WTC11 (cell line): Measurements from ENCODE around the gene KCTD16. TPM values are rescaled to one million over a fixed set of nuclear protein-coding genes. Genes with fewer than 3 reads are reported as not detected.
A peak's percentile ranks its signal among the peaks of the same experiment; 100 is the strongest.

Experiments
- ATAC-seq: fragments of 200-7000 bp; cut with Tn5 transposase; 2 replicates; pipeline ENCODE4 v1.10.0; 2021; ENCODE audit warnings: mild to moderate bottlenecking, moderate library complexity
- CTCF ChIA-PET: fragments of 300-600 bp; sonication (Branson Sonifier 250); formaldehyde crosslinking; loops from one replicate; lab custom pipeline; 2021; ENCODE audit warnings: antibody characterized with exemption; lab: Charles Lee
- POLR2A ChIA-PET: fragments of 350-600 bp; sonication (Branson Sonifier 250); formaldehyde crosslinking; loops from one replicate; lab custom pipeline; 2021; ENCODE audit warnings: antibody characterized with exemption; lab: Charles Lee
- DNase-seq: peaks from one replicate; pipeline ENCODE4 v3.0.0; 2021; ENCODE audit warnings: low spot score
- H3K27ac Mint-ChIP-seq: 2 replicates; pipeline ENCODE4 v1.8.0; 2021; ENCODE audit warnings: mixed read lengths
- H3K27me3 Mint-ChIP-seq: 2 replicates; pipeline ENCODE4 v1.8.0; 2021; ENCODE audit warnings: low read depth, mild to moderate bottlenecking, moderate library complexity, mixed read lengths
- H3K36me3 Mint-ChIP-seq: 2 replicates; pipeline ENCODE4 v1.8.0; 2021; ENCODE audit warnings: mixed read lengths
- H3K4me1 Mint-ChIP-seq: 2 replicates; pipeline ENCODE4 v1.8.0; 2022; ENCODE audit warnings: mixed read lengths
- H3K4me3 Mint-ChIP-seq: 2 replicates; pipeline ENCODE4 v1.8.0; 2021; ENCODE audit warnings: mild to moderate bottlenecking, moderate library complexity, mixed read lengths
- H3K9me3 Mint-ChIP-seq: 2 replicates; pipeline ENCODE4 v1.8.0; 2021; ENCODE audit warnings: mixed read lengths
- CBFB ChIP-seq: sonication (generic); formaldehyde crosslinking; IDR thresholded peaks from 2 replicates; pipeline ENCODE4 v1.8.1; 2022; ENCODE audit warnings: mild to moderate bottlenecking, low read depth, missing genetic modification reagents
- GABPB1 ChIP-seq: sonication (generic); formaldehyde crosslinking; IDR thresholded peaks from 2 replicates; pipeline ENCODE4 v1.8.1; 2023; ENCODE audit warnings: mild to moderate bottlenecking, missing genetic modification reagents
- IRF2 ChIP-seq: sonication (generic); formaldehyde crosslinking; IDR thresholded peaks from 2 replicates; pipeline ENCODE4 v1.8.0; 2022; ENCODE audit warnings: low read depth, missing genetic modification reagents, borderline replicate concordance
- NR1H2 ChIP-seq: sonication (generic); formaldehyde crosslinking; IDR thresholded peaks from 2 replicates; pipeline ENCODE4 v1.9.0; 2021; ENCODE audit warnings: mild to moderate bottlenecking, moderate library complexity, missing genetic modification reagents
- NR3C1 ChIP-seq: sonication (generic); formaldehyde crosslinking; conservative IDR thresholded peaks from 2 replicates; pipeline ENCODE4 v1.8.1; 2023; ENCODE audit warnings: low read depth, mild to moderate bottlenecking, missing genetic modification reagents
- OVOL2 ChIP-seq: fragments of 250-450 bp; sonication (Bioruptor Pico); IDR thresholded peaks from 2 replicates; pipeline ENCODE4 v1.9.0; 2021; ENCODE audit warnings: mild to moderate bottlenecking, borderline replicate concordance
- PRRX2 ChIP-seq: fragments of 250-450 bp; sonication (Bioruptor Pico); IDR thresholded peaks from 2 replicates; pipeline ENCODE4 v1.8.0; 2021; ENCODE audit warnings: mild to moderate bottlenecking
- SMAD3 ChIP-seq: sonication (generic); formaldehyde crosslinking; IDR thresholded peaks from 2 replicates; pipeline ENCODE4 v1.8.0; 2022; ENCODE audit warnings: missing genetic modification reagents, mild to moderate bottlenecking, borderline replicate concordance
- ZNF317 ChIP-seq: sonication (generic); formaldehyde crosslinking; IDR thresholded peaks from 2 replicates; pipeline ENCODE4 v1.8.1; 2023; ENCODE audit warnings: low read depth, mild to moderate bottlenecking, moderate library complexity, missing genetic modification reagents, borderline replicate concordance
- ZNF416 ChIP-seq: fragments of 250-450 bp; sonication (Bioruptor Pico); IDR thresholded peaks from 2 replicates; pipeline ENCODE4 v1.9.0; 2021; ENCODE audit warnings: mild to moderate bottlenecking, inconsistent platforms
- total RNA-seq: library from RNA; stranded (reverse); gene quantifications from 3 replicates; pipeline ENCODE4 v1.2.3, GENCODE V29; 2021
- TF ChIP-seq, protein P1 (sequence below): fragments of 200-600 bp; IDR thresholded peaks from 2 replicates; pipeline ENCODE4 v1.8.0; 2022; ENCODE audit warnings: antibody characterized with exemption
- TF ChIP-seq, protein P2 (sequence below): sonication (generic); formaldehyde crosslinking; IDR thresholded peaks from 2 replicates; pipeline ENCODE4 v1.8.0; 2022; ENCODE audit warnings: mild to moderate bottlenecking, missing genetic modification reagents
- TF ChIP-seq, protein P3 (sequence below): sonication (generic); formaldehyde crosslinking; IDR thresholded peaks from 2 replicates; pipeline ENCODE4 v1.8.1; 2023; ENCODE audit warnings: mild to moderate bottlenecking, missing genetic modification reagents, borderline replicate concordance
- TF ChIP-seq, protein P4 (sequence below): fragments of 250-450 bp; sonication (Bioruptor Pico); IDR thresholded peaks from 2 replicates; pipeline ENCODE4 v1.9.0; 2021; ENCODE audit warnings: mild to moderate bottlenecking
- TF ChIP-seq, protein P5 (sequence below): sonication (generic); formaldehyde crosslinking; IDR thresholded peaks from 2 replicates; pipeline ENCODE4 v1.8.0; 2022; ENCODE audit warnings: mild to moderate bottlenecking, missing genetic modification reagents

Gene KCTD16
- total RNA-seq, 1 experiment from 2014 or later, result 0.20 TPM

DNA sequence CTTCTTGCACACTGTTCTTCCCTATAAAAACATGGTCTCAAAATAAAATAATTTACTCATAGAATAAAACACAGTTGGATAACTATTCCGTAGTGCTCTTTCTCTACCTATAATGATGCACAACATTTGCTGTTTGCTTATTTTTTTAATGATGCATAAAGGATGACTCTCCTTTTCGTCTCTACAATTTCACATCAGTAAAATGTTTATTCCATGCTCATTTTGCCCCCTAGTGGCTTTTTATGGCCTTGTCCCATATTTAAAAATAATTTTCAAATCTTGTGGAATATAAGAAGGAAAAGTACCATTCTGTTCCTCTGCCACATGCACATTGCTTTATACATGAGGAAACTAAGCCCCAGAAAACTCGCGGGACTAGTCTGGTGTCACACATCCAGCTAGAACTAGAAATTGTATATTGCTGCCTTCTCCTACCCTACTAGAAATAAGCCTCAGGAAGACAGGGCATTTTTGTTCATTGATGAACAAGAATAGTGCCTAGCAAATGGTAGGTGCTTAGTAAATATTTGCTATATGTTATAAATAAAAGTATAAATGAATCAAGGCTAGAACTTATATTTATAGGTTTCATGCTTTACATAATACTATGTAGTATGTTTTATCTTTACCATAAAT is 12.7 kb downstream of the KCTD16 start:
- TF ChIP-seq, protein P1, sequence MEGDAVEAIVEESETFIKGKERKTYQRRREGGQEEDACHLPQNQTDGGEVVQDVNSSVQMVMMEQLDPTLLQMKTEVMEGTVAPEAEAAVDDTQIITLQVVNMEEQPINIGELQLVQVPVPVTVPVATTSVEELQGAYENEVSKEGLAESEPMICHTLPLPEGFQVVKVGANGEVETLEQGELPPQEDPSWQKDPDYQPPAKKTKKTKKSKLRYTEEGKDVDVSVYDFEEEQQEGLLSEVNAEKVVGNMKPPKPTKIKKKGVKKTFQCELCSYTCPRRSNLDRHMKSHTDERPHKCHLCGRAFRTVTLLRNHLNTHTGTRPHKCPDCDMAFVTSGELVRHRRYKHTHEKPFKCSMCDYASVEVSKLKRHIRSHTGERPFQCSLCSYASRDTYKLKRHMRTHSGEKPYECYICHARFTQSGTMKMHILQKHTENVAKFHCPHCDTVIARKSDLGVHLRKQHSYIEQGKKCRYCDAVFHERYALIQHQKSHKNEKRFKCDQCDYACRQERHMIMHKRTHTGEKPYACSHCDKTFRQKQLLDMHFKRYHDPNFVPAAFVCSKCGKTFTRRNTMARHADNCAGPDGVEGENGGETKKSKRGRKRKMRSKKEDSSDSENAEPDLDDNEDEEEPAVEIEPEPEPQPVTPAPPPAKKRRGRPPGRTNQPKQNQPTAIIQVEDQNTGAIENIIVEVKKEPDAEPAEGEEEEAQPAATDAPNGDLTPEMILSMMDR, result peak; percentile 29; the same call in 1 of the 2 replicates
- TF ChIP-seq PRRX2 (CRISPR knock-in tag) (no peak), ZNF317 (CRISPR knock-in tag) (no peak), IRF2 (CRISPR knock-in tag) (no peak), SMAD3 (CRISPR knock-in tag) (no peak)
- ChIA-PET CTCF (no interaction called here), POLR2A (no interaction called here)
- ATAC-seq, result no peak
- Mint-ChIP-seq H3K4me1 (no peaks in the 10 kb centered on the region), H3K27ac (no peak overlapping the region), H3K36me3 (no peaks in the 10 kb centered on the region), H3K9me3 (peaks cover 14% of the 10 kb centered on the region), H3K4me3 (no peak overlapping the region), H3K27me3 (no peaks in the 10 kb centered on the region; the same call in 1 of the 2 replicates)
- no peak for DNase-seq

DNA sequence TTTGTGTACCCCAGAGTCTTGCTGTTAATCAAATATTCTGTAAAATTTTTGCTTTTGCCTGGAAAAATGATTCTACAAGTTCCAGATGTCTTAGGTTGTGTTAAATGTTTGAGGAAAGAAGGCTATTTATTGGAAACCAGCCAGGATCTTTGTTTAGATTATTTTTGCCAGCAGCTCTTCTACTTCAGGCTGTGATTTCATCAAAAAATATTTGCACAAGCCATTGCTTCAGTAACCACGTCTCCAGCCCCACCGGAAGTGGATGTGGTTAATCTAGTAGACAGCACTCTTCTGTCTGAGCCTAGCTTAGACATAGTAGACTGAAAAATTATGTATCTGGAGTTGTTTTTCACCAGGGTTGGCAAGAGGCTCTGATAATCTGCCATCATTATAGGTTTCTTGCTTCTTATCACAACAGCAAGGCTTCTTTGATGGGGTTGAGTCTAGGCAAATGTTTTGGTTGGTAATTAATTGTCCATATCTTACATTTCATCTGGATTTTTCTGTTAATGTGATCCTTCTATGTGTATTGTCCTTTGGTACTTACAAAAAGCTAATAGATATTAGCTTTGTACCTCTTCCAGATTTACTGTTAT is 17.1 kb downstream of the KCTD16 start:
- DNase-seq (no peak), ATAC-seq (no peak)
- Mint-ChIP-seq H3K4me1 (no peaks in the 10 kb centered on the region), H3K36me3 (no peaks in the 10 kb centered on the region), H3K27ac (no peak overlapping the region), H3K27me3 (no peaks in the 10 kb centered on the region; the same call in 1 of the 2 replicates), H3K4me3 (no peak overlapping the region), H3K9me3 (no peaks in the 10 kb centered on the region)
- ChIA-PET CTCF (no interaction called here), POLR2A (no interaction called here)
- TF ChIP-seq, protein P2, sequence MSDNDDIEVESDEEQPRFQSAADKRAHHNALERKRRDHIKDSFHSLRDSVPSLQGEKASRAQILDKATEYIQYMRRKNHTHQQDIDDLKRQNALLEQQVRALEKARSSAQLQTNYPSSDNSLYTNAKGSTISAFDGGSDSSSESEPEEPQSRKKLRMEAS (CRISPR knock-in tag), result no peak
- TF ChIP-seq CBFB (CRISPR knock-in tag) (no peak), OVOL2 (CRISPR knock-in tag) (no peak), IRF2 (CRISPR knock-in tag) (no peak), NR3C1 (CRISPR knock-in tag) (no peak), GABPB1 (CRISPR knock-in tag) (no peak), ZNF416 (no peak), NR1H2 (no peak)
- TF ChIP-seq, protein P3, sequence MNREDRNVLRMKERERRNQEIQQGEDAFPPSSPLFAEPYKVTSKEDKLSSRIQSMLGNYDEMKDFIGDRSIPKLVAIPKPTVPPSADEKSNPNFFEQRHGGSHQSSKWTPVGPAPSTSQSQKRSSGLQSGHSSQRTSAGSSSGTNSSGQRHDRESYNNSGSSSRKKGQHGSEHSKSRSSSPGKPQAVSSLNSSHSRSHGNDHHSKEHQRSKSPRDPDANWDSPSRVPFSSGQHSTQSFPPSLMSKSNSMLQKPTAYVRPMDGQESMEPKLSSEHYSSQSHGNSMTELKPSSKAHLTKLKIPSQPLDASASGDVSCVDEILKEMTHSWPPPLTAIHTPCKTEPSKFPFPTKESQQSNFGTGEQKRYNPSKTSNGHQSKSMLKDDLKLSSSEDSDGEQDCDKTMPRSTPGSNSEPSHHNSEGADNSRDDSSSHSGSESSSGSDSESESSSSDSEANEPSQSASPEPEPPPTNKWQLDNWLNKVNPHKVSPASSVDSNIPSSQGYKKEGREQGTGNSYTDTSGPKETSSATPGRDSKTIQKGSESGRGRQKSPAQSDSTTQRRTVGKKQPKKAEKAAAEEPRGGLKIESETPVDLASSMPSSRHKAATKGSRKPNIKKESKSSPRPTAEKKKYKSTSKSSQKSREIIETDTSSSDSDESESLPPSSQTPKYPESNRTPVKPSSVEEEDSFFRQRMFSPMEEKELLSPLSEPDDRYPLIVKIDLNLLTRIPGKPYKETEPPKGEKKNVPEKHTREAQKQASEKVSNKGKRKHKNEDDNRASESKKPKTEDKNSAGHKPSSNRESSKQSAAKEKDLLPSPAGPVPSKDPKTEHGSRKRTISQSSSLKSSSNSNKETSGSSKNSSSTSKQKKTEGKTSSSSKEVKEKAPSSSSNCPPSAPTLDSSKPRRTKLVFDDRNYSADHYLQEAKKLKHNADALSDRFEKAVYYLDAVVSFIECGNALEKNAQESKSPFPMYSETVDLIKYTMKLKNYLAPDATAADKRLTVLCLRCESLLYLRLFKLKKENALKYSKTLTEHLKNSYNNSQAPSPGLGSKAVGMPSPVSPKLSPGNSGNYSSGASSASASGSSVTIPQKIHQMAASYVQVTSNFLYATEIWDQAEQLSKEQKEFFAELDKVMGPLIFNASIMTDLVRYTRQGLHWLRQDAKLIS (CRISPR knock-in tag), result no peak
- TF ChIP-seq, protein P4, sequence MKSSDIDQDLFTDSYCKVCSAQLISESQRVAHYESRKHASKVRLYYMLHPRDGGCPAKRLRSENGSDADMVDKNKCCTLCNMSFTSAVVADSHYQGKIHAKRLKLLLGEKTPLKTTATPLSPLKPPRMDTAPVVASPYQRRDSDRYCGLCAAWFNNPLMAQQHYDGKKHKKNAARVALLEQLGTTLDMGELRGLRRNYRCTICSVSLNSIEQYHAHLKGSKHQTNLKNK (CRISPR knock-in tag), result no peak
- TF ChIP-seq, protein P5, sequence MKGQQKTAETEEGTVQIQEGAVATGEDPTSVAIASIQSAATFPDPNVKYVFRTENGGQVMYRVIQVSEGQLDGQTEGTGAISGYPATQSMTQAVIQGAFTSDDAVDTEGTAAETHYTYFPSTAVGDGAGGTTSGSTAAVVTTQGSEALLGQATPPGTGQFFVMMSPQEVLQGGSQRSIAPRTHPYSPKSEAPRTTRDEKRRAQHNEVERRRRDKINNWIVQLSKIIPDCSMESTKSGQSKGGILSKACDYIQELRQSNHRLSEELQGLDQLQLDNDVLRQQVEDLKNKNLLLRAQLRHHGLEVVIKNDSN (CRISPR knock-in tag), result no peak
